PC-9 (cell line): ENCODE measurements around the gene MCCD1. TPM values are rescaled to one million over a fixed set of nuclear protein-coding genes. Genes with fewer than 3 reads are reported as not detected.
A peak's percentile ranks its signal among the peaks of the same experiment; 100 is the strongest.
"Not testable (repeated sequence)": the region's sequence is repeated elsewhere in the genome, so short reads cannot be mapped to it uniquely, and the experiment has no call there.

Source experiments
- BruUV-seq: library from RNA; stranded (reverse); fragments of 400-500 nt; replicated peaks from 2 replicates; lab custom pipeline; 2021; lab: Mats Ljungman, UMichigan
- CTCF ChIA-PET: fragments of 300-600 bp; sonication (Branson Sonifier 250); formaldehyde crosslinking; loops from one replicate; lab custom pipeline; 2022; ENCODE audit warnings: antibody characterized with exemption; lab: Charles Lee
- POLR2A ChIA-PET: fragments of 300-600 bp; sonication (Branson Sonifier 250); formaldehyde crosslinking; loops from one replicate; lab custom pipeline; 2022; ENCODE audit warnings: antibody characterized with exemption; ENCODE audit not compliant: unreplicated experiment; lab: Charles Lee
- DNase-seq, 2 experiments: peaks; one replicate each; pipeline versions ENCODE4 v3.0.0 to v3.0.0-alpha.2; 2015 to 2022; ENCODE audit warnings: mixed read lengths in 1 of 2
- H2AFZ ChIP-seq: fragments of 200-600 bp; sonication (generic); 2 replicates; pipeline ENCODE4 v1.8.1; 2017; ENCODE audit warnings: antibody characterized with exemption
- H3F3A ChIP-seq: fragments of 200-600 bp; sonication (generic); 2 replicates; pipeline ENCODE4 v1.8.1; 2017; ENCODE audit warnings: antibody characterized with exemption, mild to moderate bottlenecking, low read depth; ENCODE audit not compliant: insufficient read depth
- H3K27ac ChIP-seq: fragments of 200-600 bp; sonication (generic); 2 replicates; pipeline ENCODE4 v1.6.1; 2016; ENCODE audit warnings: mixed run types
- H3K27me3 ChIP-seq: fragments of 200-600 bp; sonication (generic); 2 replicates; pipeline ENCODE4 v1.6.1; 2016; ENCODE audit warnings: low read depth, mixed run types; ENCODE audit not compliant: insufficient read depth
- H3K36me3 ChIP-seq: fragments of 200-600 bp; sonication (generic); 2 replicates; pipeline ENCODE4 v1.6.1; 2016; ENCODE audit warnings: low read depth, mixed run types
- H3K4me1 ChIP-seq: fragments of 200-600 bp; sonication (generic); replicated peaks from 2 replicates; pipeline ENCODE4 v1.6.1; 2016; ENCODE audit warnings: mixed run types; ENCODE audit not compliant: insufficient read depth
- H3K4me2 ChIP-seq: fragments of 200-600 bp; sonication (generic); 2 replicates; pipeline ENCODE4 v1.6.1; 2017; ENCODE audit warnings: mixed run types
- H3K4me3 ChIP-seq: fragments of 200-600 bp; sonication (generic); 2 replicates; pipeline ENCODE4 v1.6.1; 2016; ENCODE audit warnings: mixed run types
- H3K79me2 ChIP-seq: fragments of 200-600 bp; sonication (generic); 2 replicates; pipeline ENCODE4 v1.6.1; 2017; ENCODE audit warnings: low read depth, mixed run types
- H3K9me2 ChIP-seq: fragments of 200-600 bp; sonication (generic); 2 replicates; pipeline ENCODE4 v1.8.1; 2017; ENCODE audit warnings: mild to moderate bottlenecking; ENCODE audit not compliant: insufficient read depth
- H3K9me3 ChIP-seq: fragments of 200-600 bp; sonication (generic); 2 replicates; pipeline ENCODE4 v1.8.1; 2016; ENCODE audit warnings: low read depth; ENCODE audit not compliant: insufficient read depth
- H4K20me1 ChIP-seq: fragments of 200-600 bp; sonication (generic); 2 replicates; pipeline ENCODE4 v1.8.1; 2017; ENCODE audit not compliant: insufficient read depth
- CTCF ChIP-seq: fragments of 200-600 bp; sonication (generic); conservative IDR thresholded peaks from 2 replicates; pipeline ENCODE4 v1.6.1; 2017; ENCODE audit warnings: mixed run types, antibody characterized with exemption, mild to moderate bottlenecking, moderate library complexity
- EZH2 ChIP-seq: fragments of 200-600 bp; sonication (generic); IDR thresholded peaks from 2 replicates; pipeline ENCODE4 v1.8.0; 2017; ENCODE audit warnings: antibody characterized with exemption, low read depth
- intact Hi-C: fragments of 100-400 bp; cut with micrococcal nuclease; formaldehyde crosslinking; loops from one replicate; pipeline ENCODE4 v1.10.0; 2022; ENCODE audit not compliant: unreplicated experiment
- total RNA-seq: library from RNA; stranded (reverse); gene quantifications from 2 replicates; pipeline ENCODE4 v1.2.3, GENCODE V29; 2021

MCCD1 gene
- total RNA-seq, 1 experiment from 2014 or later, result not detected

GRCh38 chr6:31502586-31502985 is 26.2 kb upstream of the MCCD1 start:
- H4K20me1 ChIP-seq, result no peaks in the 10 kb centered on the region; the same call in 1 of the 2 replicates
- no peaks in the 10 kb centered on the region for H3K9me2 ChIP-seq
- intact Hi-C loops, result no loop called here
- no peaks in the 10 kb centered on the region for H3K27me3 ChIP-seq
- TF ChIP-seq CTCF, result no peak
- no peak overlapping the region for H2AFZ ChIP-seq
- H3K9me3 ChIP-seq, result no peaks in the 10 kb centered on the region; the same call in 1 of the 2 replicates
- POLR2A ChIA-PET, result no interaction called here
- CTCF ChIA-PET, result no interaction called here
- H3K79me2 ChIP-seq, result peaks cover 51% of the 10 kb centered on the region
- no peak overlapping the region for H3K4me3 ChIP-seq
- H3K27ac ChIP-seq, result no peak overlapping the region
- DNase-seq, result no peak
- no TSS peak for BruUV-seq
- H3K4me2 ChIP-seq, result no peak overlapping the region
- H3K36me3 ChIP-seq, result no peaks in the 10 kb centered on the region
- 0 out of 2 replicates have a peak, but pooled peaks cover 6% of the 10 kb centered on the region for H3K4me1 ChIP-seq
- no peaks in the 10 kb centered on the region for H3F3A ChIP-seq

- H2AFZ ChIP-seq, POLR2A ChIA-PET, H3K27ac ChIP-seq, DNase-seq, H3K4me3 ChIP-seq, H4K20me1 ChIP-seq, H3K4me2 ChIP-seq, H3K27me3 ChIP-seq, H3K9me2 ChIP-seq, BruUV-seq, H3K4me1 ChIP-seq, H3K36me3 ChIP-seq, H3K79me2 ChIP-seq, CTCF ChIA-PET, intact Hi-C loops, H3F3A ChIP-seq, H3K9me3 ChIP-seq: not testable (repeated sequence)
Measured at GRCh38 chr6:31509036-31509435, 19.7 kb upstream of the MCCD1 start.

GRCh38 chr6:31510007-31510406 is 18.8 kb upstream of the MCCD1 start:
- intact Hi-C loops, result no loop called here
- Histone ChIP-seq H3K4me3 (no peak overlapping the region), H3K9me2 (no peaks in the 10 kb centered on the region), H3K27me3 (no peaks in the 10 kb centered on the region), H3F3A (peaks cover 7% of the 10 kb centered on the region; the same call in 1 of the 2 replicates), H4K20me1 (no peaks in the 10 kb centered on the region), H3K27ac (no peak overlapping the region), H3K79me2 (no peaks in the 10 kb centered on the region), H2AFZ (no peak overlapping the region), H3K9me3 (no peaks in the 10 kb centered on the region), H3K4me1 (peaks cover 6% of the 10 kb centered on the region; the same call in 1 of the 2 replicates), H3K36me3 (0 out of 2 replicates have a peak, but pooled peaks cover 3% of the 10 kb centered on the region), H3K4me2 (no peak overlapping the region)
- no peak for TF ChIP-seq EZH2
- TF ChIP-seq CTCF, result no peak
- peak; percentile 51 to 82 for DNase-seq
- CTCF ChIA-PET, result no interaction called here
- POLR2A ChIA-PET, result interaction anchor here (0.6 kb wide), 2 partner anchors 27 to 31 kb away, joined by 4 to 5 read pairs; no protein-coding TSS in a partner anchor
- no TSS peak for BruUV-seq
